H9 (cell line): Measurements from ENCODE around the gene SLC12A3. TPM values are rescaled to one million over a fixed set of nuclear protein-coding genes. Genes with fewer than 3 reads are reported as not detected.

Experiments
- DNase-seq: peaks from one replicate; pipeline ENCODE4 v3.0.0-alpha.2; 2017
- H2AFZ ChIP-seq: one replicate; pipeline ENCODE4 v1.6.1; 2013; ENCODE audit warnings: mild to moderate bottlenecking, low read length, control low read depth, moderate library complexity
- H2AK5ac ChIP-seq: 2 replicates; pipeline ENCODE4 v1.6.1; 2013; ENCODE audit warnings: low read length, control low read depth, mixed read lengths; ENCODE audit not compliant: insufficient read length
- H2BK120ac ChIP-seq: one replicate; pipeline ENCODE4 v1.6.1; 2013; ENCODE audit warnings: low read depth, mild to moderate bottlenecking, low read length, control low read depth, inconsistent platforms; ENCODE audit not compliant: poor library complexity, severe bottlenecking
- H2BK12ac ChIP-seq: 2 replicates; pipeline ENCODE4 v1.6.1; 2013; ENCODE audit warnings: low read length, control low read depth, mixed read lengths, low read depth; ENCODE audit not compliant: insufficient read length
- H2BK15ac ChIP-seq: 2 replicates; pipeline ENCODE4 v1.6.1; 2013; ENCODE audit warnings: low read depth, low read length, control low read depth
- H2BK20ac ChIP-seq: one replicate; pipeline ENCODE4 v1.6.1; 2013; ENCODE audit warnings: low read depth, mild to moderate bottlenecking, low read length, control low read depth, inconsistent platforms; ENCODE audit not compliant: poor library complexity, severe bottlenecking
- H2BK5ac ChIP-seq: 2 replicates; pipeline ENCODE4 v1.6.1; 2013; ENCODE audit warnings: low read length, control low read depth, mixed read lengths; ENCODE audit not compliant: insufficient read length
- H3K14ac ChIP-seq: 2 replicates; pipeline ENCODE4 v1.6.1; 2013; ENCODE audit warnings: low read length, control low read depth; ENCODE audit not compliant: insufficient read depth
- H3K18ac ChIP-seq: 2 replicates; pipeline ENCODE4 v1.6.1; 2013; ENCODE audit warnings: low read depth, mild to moderate bottlenecking, mixed read lengths, low read length, control low read depth; ENCODE audit not compliant: insufficient read length
- H3K23ac ChIP-seq: 2 replicates; pipeline ENCODE4 v1.6.1; 2013; ENCODE audit warnings: low read length, control low read depth, mixed read lengths, low read depth; ENCODE audit not compliant: insufficient read length
- H3K23me2 ChIP-seq: 2 replicates; pipeline ENCODE4 v1.6.1; 2013; ENCODE audit warnings: low read depth, mild to moderate bottlenecking, mixed read lengths, low read length, control low read depth; ENCODE audit not compliant: insufficient read length, poor library complexity, severe bottlenecking
- H3K27ac ChIP-seq: 2 replicates; pipeline ENCODE4 v1.5.1; 2013; ENCODE audit warnings: low read length, control low read depth, mixed read lengths, low read depth; ENCODE audit not compliant: insufficient read length
- H3K27me3 ChIP-seq: 2 replicates; pipeline ENCODE4 v1.6.1; 2013; ENCODE audit warnings: low read length, control low read depth, inconsistent platforms; ENCODE audit not compliant: insufficient read depth
- H3K4ac ChIP-seq: 2 replicates; pipeline ENCODE4 v1.6.1; 2013; ENCODE audit warnings: low read depth, mild to moderate bottlenecking, control low read depth, inconsistent platforms, low read length, moderate library complexity
- H3K4me1 ChIP-seq: 2 replicates; pipeline ENCODE4 v1.6.1; 2013; ENCODE audit warnings: low read length, control low read depth, inconsistent platforms; ENCODE audit not compliant: insufficient read depth
- H3K4me2 ChIP-seq: 2 replicates; pipeline ENCODE4 v1.6.1; 2013; ENCODE audit warnings: low read length, control low read depth, mixed read lengths; ENCODE audit not compliant: insufficient read length, insufficient read depth
- H3K56ac ChIP-seq: 2 replicates; pipeline ENCODE4 v1.6.1; 2013; ENCODE audit warnings: low read depth, mild to moderate bottlenecking, mixed read lengths, low read length, control low read depth; ENCODE audit not compliant: insufficient read length
- H3K79me1 ChIP-seq: 2 replicates; pipeline ENCODE4 v1.6.1; 2013; ENCODE audit warnings: low read depth, mild to moderate bottlenecking, moderate library complexity, low read length, control low read depth, inconsistent platforms; ENCODE audit not compliant: insufficient read depth, poor library complexity, severe bottlenecking
- H3K79me2 ChIP-seq: 2 replicates; pipeline ENCODE4 v1.6.1; 2013; ENCODE audit warnings: low read length, control low read depth, inconsistent platforms; ENCODE audit not compliant: insufficient read depth
- H3K9ac ChIP-seq: 2 replicates; pipeline ENCODE4 v1.6.1; 2013; ENCODE audit warnings: low read length, control low read depth, mixed read lengths; ENCODE audit not compliant: insufficient read length; ENCODE audit errors: extremely low read depth
- H3K9me3 ChIP-seq: one replicate; pipeline ENCODE4 v1.6.1; 2013; ENCODE audit warnings: low read depth, low read length, inconsistent platforms; ENCODE audit not compliant: control insufficient read depth
- H3T11ph ChIP-seq: one replicate; pipeline ENCODE4 v1.6.1; 2013; ENCODE audit warnings: mild to moderate bottlenecking, low read length, control low read depth, inconsistent platforms
- H4K20me1 ChIP-seq: one replicate; pipeline ENCODE4 v1.6.1; 2013; ENCODE audit not compliant: control insufficient read depth, insufficient read length, insufficient read depth
- H4K5ac ChIP-seq: 2 replicates; pipeline ENCODE4 v1.6.1; 2013; ENCODE audit warnings: low read depth, mild to moderate bottlenecking, mixed read lengths, low read length, control low read depth; ENCODE audit not compliant: insufficient read length
- H4K8ac ChIP-seq: replicated peaks from 2 replicates; pipeline ENCODE4 v1.6.1; 2013; ENCODE audit warnings: low read length, control low read depth, mixed read lengths, low read depth; ENCODE audit not compliant: insufficient read length
- H4K91ac ChIP-seq: 2 replicates; pipeline ENCODE4 v1.6.1; 2013; ENCODE audit warnings: low read depth, mild to moderate bottlenecking, moderate library complexity, mixed read lengths, low read length, control low read depth; ENCODE audit not compliant: insufficient read length
- H3K27ac Mint-ChIP-seq, 3 experiments: 2 replicates in 2 of 3; 3 replicates in 1 of 3; pipeline ENCODE4 v1.8.0; 2020 to 2021; ENCODE audit warnings: mixed read lengths in 3 of 3, mild to moderate bottlenecking in 1 of 3, moderate library complexity in 1 of 3
- H3K27me3 Mint-ChIP-seq: 2 replicates; pipeline ENCODE4 v1.8.0; 2021; ENCODE audit warnings: low read depth, mild to moderate bottlenecking, moderate library complexity, mixed read lengths
- H3K36me3 Mint-ChIP-seq, 3 experiments: 2 replicates in 2 of 3; 3 replicates in 1 of 3; pipeline ENCODE4 v1.8.0; 2020 to 2021; ENCODE audit warnings: low read depth in 3 of 3, mixed read lengths in 3 of 3; ENCODE audit not compliant: insufficient read depth in 1 of 3
- H3K4me1 Mint-ChIP-seq, 2 experiments: 2 replicates each; pipeline ENCODE4 v1.8.0; 2020; ENCODE audit warnings: mixed read lengths in 2 of 2
- H3K4me3 Mint-ChIP-seq, 2 experiments: 2 replicates in 1 of 2; 3 replicates in 1 of 2; pipeline ENCODE4 v1.8.0; 2020 to 2021; ENCODE audit warnings: mild to moderate bottlenecking in 2 of 2, mixed read lengths in 2 of 2, moderate library complexity in 1 of 2
- H3K9me3 Mint-ChIP-seq, 2 experiments: 2 replicates in 1 of 2; 3 replicates in 1 of 2; pipeline ENCODE4 v1.8.0; 2020; ENCODE audit warnings: mild to moderate bottlenecking in 2 of 2, mixed read lengths in 2 of 2, moderate library complexity in 1 of 2
- WGBS: extraction: QIAGEN DNeasy Blood & Tissue Kit; methylation state at CpG from one replicate; pipeline ENCODE4 v1.1.7; 2013; ENCODE audit warnings: missing lambda C conversion rate, low lambda C conversion rate, mixed read lengths; ENCODE audit not compliant: insufficient read length; ENCODE audit errors: extremely low coverage; 5-methylcytosine and 5-hydroxymethylcytosine counted together
- total RNA-seq: library from RNA; stranded (reverse); gene quantifications from 2 replicates; pipeline ENCODE4 v1.2.1, GENCODE V29; 2021
- TF ChIP-seq, protein P1 (sequence below): fragments of 200-600 bp; sonication (generic); conservative IDR thresholded peaks from 3 replicates; pipeline ENCODE4 v1.8.0; 2021; ENCODE audit warnings: antibody characterized with exemption, mild to moderate bottlenecking

Gene SLC12A3
- total RNA-seq, 1 experiment from 2014 or later = not detected

DNA sequence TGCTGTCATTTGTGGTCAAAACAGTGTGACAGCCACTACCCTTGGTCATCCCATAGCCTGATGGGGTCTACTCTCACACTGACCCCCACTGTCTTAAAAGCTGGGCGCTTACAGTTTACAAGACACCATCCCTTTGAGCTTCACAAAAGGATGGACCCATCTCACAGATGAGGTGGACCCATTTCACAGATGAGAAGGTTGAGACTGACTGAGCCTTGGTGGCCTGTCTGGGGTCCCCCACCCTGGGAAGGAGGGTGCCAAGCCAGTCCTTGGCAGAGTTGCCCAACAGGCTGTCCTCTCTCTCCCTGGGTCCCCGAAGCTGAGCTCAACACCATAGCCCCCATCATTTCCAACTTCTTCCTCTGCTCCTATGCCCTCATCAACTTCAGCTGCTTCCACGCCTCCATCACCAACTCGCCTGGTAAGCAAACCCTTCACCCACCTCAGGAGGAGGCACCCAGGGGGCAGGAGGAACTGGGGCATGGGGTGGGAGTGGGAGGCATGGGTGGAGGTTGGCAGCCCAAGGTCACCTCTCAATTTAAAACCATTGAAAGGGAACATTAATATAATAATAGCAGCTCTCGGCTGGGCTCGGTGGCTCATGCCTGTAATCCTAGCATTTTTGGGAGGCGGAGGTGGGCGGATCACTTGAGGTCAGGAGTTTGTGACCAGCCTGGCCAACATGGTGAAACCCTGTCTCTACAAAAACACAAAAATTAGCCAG lies 17.2 kb downstream of the SLC12A3 start:
- Histone ChIP-seq H3T11ph (no peak overlapping the region), H4K20me1 (no peaks in the 10 kb centered on the region), H3K4ac (no peak overlapping the region), H2BK15ac (no peak overlapping the region), H3K9ac (no peak overlapping the region), H3K4me1 (no peaks in the 10 kb centered on the region), H2BK12ac (no peak overlapping the region), H2AK5ac (no peak overlapping the region), H3K18ac (no peak overlapping the region), H3K4me2 (no peak overlapping the region), H4K91ac (no peak overlapping the region), H2BK120ac (no peak overlapping the region), H2AFZ (no peak overlapping the region), H3K23me2 (no peaks in the 10 kb centered on the region), H3K27ac (no peak overlapping the region), H3K79me1 (no peaks in the 10 kb centered on the region), H3K56ac (no peak overlapping the region), H3K23ac (no peak overlapping the region), H3K27me3 (no peaks in the 10 kb centered on the region), H4K5ac (no peak overlapping the region), H3K14ac (no peak overlapping the region), H4K8ac (no peak overlapping the region), H2BK5ac (no peak overlapping the region), H3K9me3 (peaks cover 11% of the 10 kb centered on the region), H3K79me2 (no peaks in the 10 kb centered on the region), H2BK20ac (no peak overlapping the region)
- TF ChIP-seq, protein P1, sequence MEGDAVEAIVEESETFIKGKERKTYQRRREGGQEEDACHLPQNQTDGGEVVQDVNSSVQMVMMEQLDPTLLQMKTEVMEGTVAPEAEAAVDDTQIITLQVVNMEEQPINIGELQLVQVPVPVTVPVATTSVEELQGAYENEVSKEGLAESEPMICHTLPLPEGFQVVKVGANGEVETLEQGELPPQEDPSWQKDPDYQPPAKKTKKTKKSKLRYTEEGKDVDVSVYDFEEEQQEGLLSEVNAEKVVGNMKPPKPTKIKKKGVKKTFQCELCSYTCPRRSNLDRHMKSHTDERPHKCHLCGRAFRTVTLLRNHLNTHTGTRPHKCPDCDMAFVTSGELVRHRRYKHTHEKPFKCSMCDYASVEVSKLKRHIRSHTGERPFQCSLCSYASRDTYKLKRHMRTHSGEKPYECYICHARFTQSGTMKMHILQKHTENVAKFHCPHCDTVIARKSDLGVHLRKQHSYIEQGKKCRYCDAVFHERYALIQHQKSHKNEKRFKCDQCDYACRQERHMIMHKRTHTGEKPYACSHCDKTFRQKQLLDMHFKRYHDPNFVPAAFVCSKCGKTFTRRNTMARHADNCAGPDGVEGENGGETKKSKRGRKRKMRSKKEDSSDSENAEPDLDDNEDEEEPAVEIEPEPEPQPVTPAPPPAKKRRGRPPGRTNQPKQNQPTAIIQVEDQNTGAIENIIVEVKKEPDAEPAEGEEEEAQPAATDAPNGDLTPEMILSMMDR = no peak
- Mint-ChIP-seq H3K27me3 (peaks cover 6% of the 10 kb centered on the region; the same call in 1 of the 2 replicates), H3K36me3 (peaks cover 10 to 15% (median 12%) of the 10 kb centered on the region in 3 experiments), H3K9me3 (peaks cover 20% of the 10 kb centered on the region in 2 experiments), H3K4me1 (no peaks in the 10 kb centered on the region), H3K4me3 (no peak overlapping the region), H3K27ac (no peak overlapping the region)
- no peak for DNase-seq
- WGBS = no CpG with 5 or more reads among the region's 8 CpGs
